Panc1 (cell line): ENCODE measurements around the gene NUP54.

Experiments
- POLR2AphosphoS5 ChIP-seq: IDR thresholded peaks from 2 replicates; pipeline ENCODE4 v1.6.1; 2012; ENCODE audit warnings: mild to moderate bottlenecking, low read depth, low read length, moderate library complexity
- TF ChIP-seq, protein P1 (sequence below): fragments of 450-650 bp; IDR thresholded peaks from 2 replicates; pipeline ENCODE4 v1.5.1; 2017; ENCODE audit warnings: mild to moderate bottlenecking

DNA sequence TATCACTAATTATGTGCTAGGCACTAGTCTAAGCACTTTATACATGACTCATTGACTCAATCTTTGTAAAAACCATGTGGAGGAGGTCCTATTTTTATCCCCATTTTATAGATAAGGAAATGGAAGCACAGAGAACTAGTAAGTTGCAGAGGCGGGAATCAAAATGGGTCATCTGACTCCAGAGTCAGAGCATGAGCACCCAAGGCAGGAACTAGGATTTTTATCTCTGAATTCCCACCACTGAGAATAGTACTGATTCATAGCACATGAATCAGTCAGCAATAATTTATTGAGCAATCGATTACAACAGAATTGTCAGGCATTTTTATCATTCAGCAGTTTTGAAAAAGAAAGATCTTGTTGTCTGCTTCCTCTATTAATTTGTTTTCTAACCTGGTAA is 46.1 kb upstream of the NUP54 start:
- TF ChIP-seq, protein P1, sequence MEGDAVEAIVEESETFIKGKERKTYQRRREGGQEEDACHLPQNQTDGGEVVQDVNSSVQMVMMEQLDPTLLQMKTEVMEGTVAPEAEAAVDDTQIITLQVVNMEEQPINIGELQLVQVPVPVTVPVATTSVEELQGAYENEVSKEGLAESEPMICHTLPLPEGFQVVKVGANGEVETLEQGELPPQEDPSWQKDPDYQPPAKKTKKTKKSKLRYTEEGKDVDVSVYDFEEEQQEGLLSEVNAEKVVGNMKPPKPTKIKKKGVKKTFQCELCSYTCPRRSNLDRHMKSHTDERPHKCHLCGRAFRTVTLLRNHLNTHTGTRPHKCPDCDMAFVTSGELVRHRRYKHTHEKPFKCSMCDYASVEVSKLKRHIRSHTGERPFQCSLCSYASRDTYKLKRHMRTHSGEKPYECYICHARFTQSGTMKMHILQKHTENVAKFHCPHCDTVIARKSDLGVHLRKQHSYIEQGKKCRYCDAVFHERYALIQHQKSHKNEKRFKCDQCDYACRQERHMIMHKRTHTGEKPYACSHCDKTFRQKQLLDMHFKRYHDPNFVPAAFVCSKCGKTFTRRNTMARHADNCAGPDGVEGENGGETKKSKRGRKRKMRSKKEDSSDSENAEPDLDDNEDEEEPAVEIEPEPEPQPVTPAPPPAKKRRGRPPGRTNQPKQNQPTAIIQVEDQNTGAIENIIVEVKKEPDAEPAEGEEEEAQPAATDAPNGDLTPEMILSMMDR = no peak
- TF ChIP-seq POLR2AphosphoS5 = no peak
